HepG2 (cell line): ENCODE results near the gene FBXW4. TPM values are rescaled to one million over a fixed set of nuclear protein-coding genes. Genes with fewer than 3 reads are reported as not detected.

Experiments used
- KDM2A ChIP-seq: sonication (generic); formaldehyde crosslinking; IDR thresholded peaks from 2 replicates; pipeline ENCODE4 v1.4.0; 2020; ENCODE audit warnings: low read depth, missing genetic modification reagents, borderline replicate concordance
- KLF6 ChIP-seq: IDR thresholded peaks from 2 replicates; pipeline ENCODE4 v1.8.0; 2016; ENCODE audit warnings: missing biosample characterization, missing genetic modification reagents
- ZBTB38 ChIP-seq: sonication (generic); formaldehyde crosslinking; IDR thresholded peaks from 2 replicates; pipeline ENCODE4 v1.5.1; 2020; ENCODE audit warnings: mild to moderate bottlenecking, missing genetic modification reagents
- ZFP36L1 ChIP-seq: sonication (generic); formaldehyde crosslinking; IDR thresholded peaks from 2 replicates; pipeline ENCODE4 v1.8.0; 2022; ENCODE audit warnings: mild to moderate bottlenecking, missing genetic modification reagents, moderate library complexity
- ZFP82 ChIP-seq: sonication (generic); formaldehyde crosslinking; IDR thresholded peaks from 2 replicates; pipeline ENCODE4 v1.5.1; 2020; ENCODE audit warnings: mild to moderate bottlenecking, missing genetic modification reagents, borderline replicate concordance
- ZNF230 ChIP-seq: sonication (generic); formaldehyde crosslinking; IDR thresholded peaks from 2 replicates; pipeline ENCODE4 v1.4.0; 2020; ENCODE audit warnings: mild to moderate bottlenecking, missing genetic modification reagents
- ZSCAN21 ChIP-seq: sonication (generic); formaldehyde crosslinking; IDR thresholded peaks from 2 replicates; pipeline ENCODE4 v1.8.0; 2022; ENCODE audit warnings: mild to moderate bottlenecking, missing genetic modification reagents, moderate library complexity, borderline replicate concordance
- polyA plus RNA-seq, 8 experiments: library from polyadenylated mRNA; depleted of rRNA in 3 of 8; stranded (reverse) in 7 of 8; unstranded in 1 of 8; fragments of >200 nt; fragmentation: Illumina TruSeq in 4 of 8; extraction: Trizol in 4 of 8; gene quantifications; 2 replicates each; pipeline versions ENCODE4 v1.2.1 to v1.2.3, GENCODE V29; 2011 to 2016; ENCODE audit warnings: low read depth in 4 of 8, missing spikeins in 1 of 8, mixed read lengths in 1 of 8; ENCODE audit not compliant: insufficient read depth in 1 of 8
- total RNA-seq, 5 experiments: library from RNA; depleted of rRNA; stranded (reverse); fragments of >200 nt; fragmentation: Illumina TruSeq; extraction: Trizol; gene quantifications; 2 replicates each; pipeline ENCODE4 v1.2.3, GENCODE V29; 2016; ENCODE audit warnings: low read depth in 1 of 5
- TF ChIP-seq, protein P1 (sequence below): sonication (generic); formaldehyde crosslinking; IDR thresholded peaks from 2 replicates; pipeline ENCODE4 v1.4.0; 2020; ENCODE audit warnings: missing genetic modification reagents, borderline replicate concordance
- TF ChIP-seq, protein P2 (sequence below): sonication (generic); formaldehyde crosslinking; IDR thresholded peaks from 2 replicates; pipeline ENCODE4 v1.4.0; 2020; ENCODE audit warnings: missing genetic modification reagents, mild to moderate bottlenecking, borderline replicate concordance
- TF ChIP-seq, protein P3 (sequence below): sonication (generic); formaldehyde crosslinking; IDR thresholded peaks from 2 replicates; pipeline ENCODE4 v1.4.0; 2020; ENCODE audit warnings: mild to moderate bottlenecking, missing genetic modification reagents

FBXW4 gene
- total and polyA plus RNA-seq, 2 of the 13 experiments (the other 11 are each of a cell fraction or from before 2014, with no cell fraction given): 23.5 to 33.7 TPM

DNA sequence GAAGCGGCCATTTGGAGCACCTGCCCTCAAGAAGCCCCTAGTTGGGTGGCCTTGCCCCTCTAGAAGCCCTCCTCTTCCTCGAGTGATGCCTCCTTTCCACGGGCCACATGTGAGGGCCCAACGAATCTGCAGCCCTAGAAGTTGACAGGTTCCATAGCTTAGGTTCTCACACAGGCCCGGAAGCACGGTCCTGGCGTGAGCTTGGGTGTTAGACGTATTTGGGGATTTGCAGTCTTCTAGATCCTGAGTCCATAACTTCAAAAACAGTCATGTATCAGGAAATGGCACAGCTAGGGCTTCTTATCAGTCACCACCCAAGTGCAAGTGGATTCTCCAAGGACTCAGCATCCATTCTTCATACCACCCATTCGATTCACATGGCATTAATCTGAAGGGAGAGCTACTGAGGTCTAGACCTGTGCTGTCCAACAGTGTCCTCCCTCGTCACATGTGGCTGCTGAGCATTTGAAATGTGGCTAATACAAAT is 477 bp upstream of the FBXW4 start (continued):
- TF ChIP-seq, protein P1, sequence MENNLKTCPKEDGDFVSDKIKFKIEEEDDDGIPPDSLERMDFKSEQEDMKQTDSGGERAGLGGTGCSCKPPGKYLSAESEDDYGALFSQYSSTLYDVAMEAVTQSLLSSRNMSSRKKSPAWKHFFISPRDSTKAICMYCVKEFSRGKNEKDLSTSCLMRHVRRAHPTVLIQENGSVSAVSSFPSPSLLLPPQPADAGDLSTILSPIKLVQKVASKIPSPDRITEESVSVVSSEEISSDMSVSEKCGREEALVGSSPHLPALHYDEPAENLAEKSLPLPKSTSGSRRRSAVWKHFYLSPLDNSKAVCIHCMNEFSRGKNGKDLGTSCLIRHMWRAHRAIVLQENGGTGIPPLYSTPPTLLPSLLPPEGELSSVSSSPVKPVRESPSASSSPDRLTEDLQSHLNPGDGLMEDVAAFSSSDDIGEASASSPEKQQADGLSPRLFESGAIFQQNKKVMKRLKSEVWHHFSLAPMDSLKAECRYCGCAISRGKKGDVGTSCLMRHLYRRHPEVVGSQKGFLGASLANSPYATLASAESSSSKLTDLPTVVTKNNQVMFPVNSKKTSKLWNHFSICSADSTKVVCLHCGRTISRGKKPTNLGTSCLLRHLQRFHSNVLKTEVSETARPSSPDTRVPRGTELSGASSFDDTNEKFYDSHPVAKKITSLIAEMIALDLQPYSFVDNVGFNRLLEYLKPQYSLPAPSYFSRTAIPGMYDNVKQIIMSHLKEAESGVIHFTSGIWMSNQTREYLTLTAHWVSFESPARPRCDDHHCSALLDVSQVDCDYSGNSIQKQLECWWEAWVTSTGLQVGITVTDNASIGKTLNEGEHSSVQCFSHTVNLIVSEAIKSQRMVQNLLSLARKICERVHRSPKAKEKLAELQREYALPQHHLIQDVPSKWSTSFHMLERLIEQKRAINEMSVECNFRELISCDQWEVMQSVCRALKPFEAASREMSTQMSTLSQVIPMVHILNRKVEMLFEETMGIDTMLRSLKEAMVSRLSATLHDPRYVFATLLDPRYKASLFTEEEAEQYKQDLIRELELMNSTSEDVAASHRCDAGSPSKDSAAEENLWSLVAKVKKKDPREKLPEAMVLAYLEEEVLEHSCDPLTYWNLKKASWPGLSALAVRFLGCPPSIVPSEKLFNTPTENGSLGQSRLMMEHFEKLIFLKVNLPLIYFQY (CRISPR knock-in tag): no peak
- TF ChIP-seq, protein P2, sequence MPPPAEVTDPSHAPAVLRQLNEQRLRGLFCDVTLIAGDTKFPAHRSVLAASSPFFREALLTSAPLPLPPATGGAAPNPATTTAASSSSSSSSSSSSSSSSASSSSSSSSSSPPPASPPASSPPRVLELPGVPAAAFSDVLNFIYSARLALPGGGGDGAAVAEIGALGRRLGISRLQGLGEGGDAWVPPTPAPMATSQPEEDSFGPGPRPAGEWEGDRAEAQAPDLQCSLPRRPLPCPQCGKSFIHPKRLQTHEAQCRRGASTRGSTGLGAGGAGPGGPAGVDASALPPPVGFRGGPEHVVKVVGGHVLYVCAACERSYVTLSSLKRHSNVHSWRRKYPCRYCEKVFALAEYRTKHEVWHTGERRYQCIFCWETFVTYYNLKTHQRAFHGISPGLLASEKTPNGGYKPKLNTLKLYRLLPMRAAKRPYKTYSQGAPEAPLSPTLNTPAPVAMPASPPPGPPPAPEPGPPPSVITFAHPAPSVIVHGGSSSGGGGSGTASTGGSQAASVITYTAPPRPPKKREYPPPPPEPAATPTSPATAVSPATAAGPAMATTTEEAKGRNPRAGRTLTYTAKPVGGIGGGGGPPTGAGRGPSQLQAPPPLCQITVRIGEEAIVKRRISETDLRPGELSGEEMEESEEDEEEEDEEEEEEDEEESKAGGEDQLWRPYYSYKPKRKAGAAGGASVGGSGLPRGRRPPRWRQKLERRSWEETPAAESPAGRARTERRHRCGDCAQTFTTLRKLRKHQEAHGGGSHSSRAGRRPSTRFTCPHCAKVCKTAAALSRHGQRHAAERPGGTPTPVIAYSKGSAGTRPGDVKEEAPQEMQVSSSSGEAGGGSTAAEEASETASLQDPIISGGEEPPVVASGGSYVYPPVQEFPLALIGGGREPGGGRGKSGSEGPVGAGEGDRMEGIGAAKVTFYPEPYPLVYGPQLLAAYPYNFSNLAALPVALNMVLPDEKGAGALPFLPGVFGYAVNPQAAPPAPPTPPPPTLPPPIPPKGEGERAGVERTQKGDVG (CRISPR knock-in tag): peak; percentile 63; the same call in 1 of the 2 replicates
- TF ChIP-seq ZFP82: 0 out of 2 replicates have a peak, but pooled peaks have one; percentile 15
- TF ChIP-seq ZFP36L1 (CRISPR knock-in tag): 0 out of 2 replicates have a peak, but pooled peaks have one; percentile 40
- TF ChIP-seq ZNF230 (CRISPR knock-in tag): 0 out of 2 replicates have a peak, but pooled peaks have one; percentile 20
- no peak for TF ChIP-seq ZSCAN21 (CRISPR knock-in tag)
- TF ChIP-seq, protein P3, sequence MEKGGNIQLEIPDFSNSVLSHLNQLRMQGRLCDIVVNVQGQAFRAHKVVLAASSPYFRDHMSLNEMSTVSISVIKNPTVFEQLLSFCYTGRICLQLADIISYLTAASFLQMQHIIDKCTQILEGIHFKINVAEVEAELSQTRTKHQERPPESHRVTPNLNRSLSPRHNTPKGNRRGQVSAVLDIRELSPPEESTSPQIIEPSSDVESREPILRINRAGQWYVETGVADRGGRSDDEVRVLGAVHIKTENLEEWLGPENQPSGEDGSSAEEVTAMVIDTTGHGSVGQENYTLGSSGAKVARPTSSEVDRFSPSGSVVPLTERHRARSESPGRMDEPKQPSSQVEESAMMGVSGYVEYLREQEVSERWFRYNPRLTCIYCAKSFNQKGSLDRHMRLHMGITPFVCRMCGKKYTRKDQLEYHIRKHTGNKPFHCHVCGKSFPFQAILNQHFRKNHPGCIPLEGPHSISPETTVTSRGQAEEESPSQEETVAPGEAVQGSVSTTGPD: no peak
- TF ChIP-seq KDM2A (CRISPR knock-in tag): 0 out of 2 replicates have a peak, but pooled peaks have one; percentile 5
- peak; percentile 86 for TF ChIP-seq ZBTB38 (CRISPR knock-in tag)
- TF ChIP-seq KLF6 (CRISPR knock-in tag): no peak
